Suprapubic skin (tissue), 4 donors: ENCODE data around the gene CHID1.

Experiments used
- EP300 ChIP-seq: sonication (generic); formaldehyde crosslinking; IDR thresholded peaks from one replicate; pipeline ENCODE4 v1.6.1; 2017; ENCODE audit warnings: antibody characterized with exemption
- POLR2A ChIP-seq, 2 donors: fragments of 450-650 bp; IDR thresholded peaks; one replicate each; pipeline ENCODE4 v1.6.1; 2017; ENCODE audit warnings: antibody characterized with exemption in 2 of 2, mild to moderate bottlenecking in 2 of 2, moderate library complexity in 2 of 2
- POLR2AphosphoS5 ChIP-seq, 3 donors: sonication (generic); formaldehyde crosslinking; IDR thresholded peaks; one replicate each; pipeline ENCODE4 v1.6.1; 2017; ENCODE audit warnings: antibody characterized with exemption in 3 of 3
- TF ChIP-seq, protein P1 (sequence below), 2 donors: fragments of 200-600 bp in 1 of 2; fragments of 450-650 bp in 1 of 2; sonication (generic) in 1 of 2; IDR thresholded peaks; one replicate each; pipeline ENCODE4 v1.5.1; 2016 to 2019; ENCODE audit warnings: antibody characterized with exemption in 2 of 2, mild to moderate bottlenecking in 1 of 2, moderate library complexity in 1 of 2

DNA sequence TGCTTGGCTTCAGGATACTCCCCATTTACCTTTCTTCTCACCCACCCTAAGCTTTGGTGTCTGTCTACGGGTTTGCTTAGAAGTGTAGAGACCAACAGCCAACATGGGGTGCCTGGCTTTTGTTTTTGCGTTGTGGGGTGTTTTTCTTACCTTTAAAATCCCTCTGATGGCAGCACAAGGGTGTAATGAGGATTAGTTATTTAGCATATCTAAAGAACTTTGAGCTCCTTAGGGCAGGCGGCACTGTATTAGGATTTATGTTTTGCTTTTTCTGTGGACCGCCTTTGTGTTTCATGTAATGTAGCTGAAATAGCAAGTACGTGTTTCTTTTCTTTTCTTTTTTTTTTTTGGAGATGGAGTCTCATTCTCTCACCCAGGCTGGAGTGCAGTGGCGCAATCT lies 23.9 kb upstream of the CHID1 start:
- TF ChIP-seq, protein P1, sequence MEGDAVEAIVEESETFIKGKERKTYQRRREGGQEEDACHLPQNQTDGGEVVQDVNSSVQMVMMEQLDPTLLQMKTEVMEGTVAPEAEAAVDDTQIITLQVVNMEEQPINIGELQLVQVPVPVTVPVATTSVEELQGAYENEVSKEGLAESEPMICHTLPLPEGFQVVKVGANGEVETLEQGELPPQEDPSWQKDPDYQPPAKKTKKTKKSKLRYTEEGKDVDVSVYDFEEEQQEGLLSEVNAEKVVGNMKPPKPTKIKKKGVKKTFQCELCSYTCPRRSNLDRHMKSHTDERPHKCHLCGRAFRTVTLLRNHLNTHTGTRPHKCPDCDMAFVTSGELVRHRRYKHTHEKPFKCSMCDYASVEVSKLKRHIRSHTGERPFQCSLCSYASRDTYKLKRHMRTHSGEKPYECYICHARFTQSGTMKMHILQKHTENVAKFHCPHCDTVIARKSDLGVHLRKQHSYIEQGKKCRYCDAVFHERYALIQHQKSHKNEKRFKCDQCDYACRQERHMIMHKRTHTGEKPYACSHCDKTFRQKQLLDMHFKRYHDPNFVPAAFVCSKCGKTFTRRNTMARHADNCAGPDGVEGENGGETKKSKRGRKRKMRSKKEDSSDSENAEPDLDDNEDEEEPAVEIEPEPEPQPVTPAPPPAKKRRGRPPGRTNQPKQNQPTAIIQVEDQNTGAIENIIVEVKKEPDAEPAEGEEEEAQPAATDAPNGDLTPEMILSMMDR (IDR thresholded peaks at IDR 0.05): no peak
- TF ChIP-seq EP300: no peak
- TF ChIP-seq POLR2AphosphoS5 (IDR thresholded peaks at IDR 0.05): no peak
- TF ChIP-seq POLR2A (IDR thresholded peaks at IDR 0.05): no peak
